GM23248 (cell line): ENCODE measurements around the gene EPB41L4B.

ENCODE experiments used
- EZH2 ChIP-seq: fragments of 200-600 bp; sonication (generic); IDR thresholded peaks from 2 replicates; pipeline ENCODE4 v1.6.1; 2018; ENCODE audit warnings: antibody characterized with exemption, mild to moderate bottlenecking; ENCODE audit not compliant: insufficient read depth, poor library complexity, severe bottlenecking
- EZH2phosphoT487 ChIP-seq: fragments of 200-600 bp; sonication (generic); IDR thresholded peaks from 2 replicates; pipeline ENCODE4 v1.6.1; 2018; ENCODE audit warnings: antibody characterized with exemption, moderate library complexity, mild to moderate bottlenecking, low read depth; ENCODE audit not compliant: insufficient read depth

DNA sequence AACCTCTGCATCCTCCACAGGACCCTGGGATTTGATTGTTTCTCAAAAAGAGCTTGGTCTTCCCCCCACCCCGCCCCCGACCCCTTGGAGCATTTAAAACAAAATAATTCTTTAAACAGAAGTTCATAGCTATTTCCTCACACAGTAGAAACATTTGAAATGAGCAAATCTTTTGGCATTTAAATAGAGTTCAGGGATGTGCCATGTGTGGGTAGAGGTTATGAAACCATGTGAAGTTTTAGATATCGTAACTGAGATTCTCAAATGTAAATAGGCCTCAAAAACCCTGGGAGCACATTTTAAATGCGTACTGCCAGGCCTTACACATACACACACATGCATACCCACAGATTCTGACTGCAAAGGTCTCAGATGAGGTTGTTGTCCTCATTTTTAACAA is 66.5 kb downstream of the EPB41L4B start:
- TF ChIP-seq EZH2 (no peak), EZH2phosphoT487 (no peak)
